ENCODE data around the gene TBC1D22A.
"Not testable (repeated sequence)": the region's sequence is repeated elsewhere in the genome, so short reads cannot be mapped to it uniquely, and the experiment has no call there.

TBC1D22A gene

DNA sequence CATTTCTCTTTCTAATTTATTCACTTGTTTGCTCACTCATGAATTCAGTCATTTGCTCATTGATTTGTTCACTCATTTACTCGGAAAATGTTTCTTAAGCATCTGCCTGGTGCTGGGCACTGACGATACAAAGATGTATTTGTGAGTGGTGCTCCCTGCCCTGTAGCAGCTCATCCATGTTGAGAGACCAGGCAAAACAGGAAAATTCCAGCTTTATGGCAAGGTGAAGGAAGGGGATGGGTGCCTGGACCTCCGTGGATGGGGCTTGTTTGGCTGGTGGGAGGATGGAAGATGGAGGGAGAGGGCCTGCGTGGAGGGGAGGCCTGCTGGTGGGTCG is 53.1 kb downstream of the TBC1D22A start:
- no peak for DNase-seq

DNA sequence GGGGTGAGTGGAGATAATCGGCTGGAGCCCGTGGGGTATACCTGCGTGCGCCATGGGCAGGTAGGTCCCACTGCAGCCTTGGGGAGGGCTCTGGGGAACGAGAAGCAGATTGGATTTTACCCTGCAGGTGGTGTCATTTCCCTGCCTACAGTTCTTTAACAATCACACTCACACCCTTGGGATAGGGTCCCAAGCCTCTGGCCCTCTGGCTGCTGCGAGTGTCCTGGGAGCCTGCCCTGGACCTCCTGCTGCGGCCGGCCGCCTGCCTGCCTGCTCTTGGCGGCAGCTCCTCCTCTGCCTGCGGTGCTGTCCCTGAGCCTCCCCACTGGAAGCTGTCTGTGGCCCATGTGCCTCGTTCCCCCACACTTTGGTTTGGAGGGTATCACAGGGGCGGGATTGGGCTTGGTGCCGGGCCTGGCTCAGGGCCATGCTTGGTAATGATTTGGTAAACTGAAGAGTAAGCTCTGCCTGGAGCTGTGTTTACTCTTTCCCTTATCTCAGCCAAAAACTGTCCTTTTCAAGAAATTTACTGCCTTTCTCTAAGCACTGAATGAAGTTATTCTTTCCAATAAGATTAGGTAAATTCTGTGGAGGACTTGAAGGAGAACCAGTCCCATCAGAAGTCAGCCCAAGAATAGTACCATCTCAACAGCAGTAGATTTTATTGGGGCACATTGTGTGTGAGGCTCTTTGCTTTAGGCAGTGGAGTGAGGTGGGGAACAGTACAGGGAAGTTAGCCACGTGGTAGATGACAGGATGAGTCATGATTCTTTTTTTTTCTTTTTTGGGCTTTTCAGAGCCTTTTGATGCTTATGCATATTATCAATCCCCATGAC is 53.7 kb downstream of the TBC1D22A start:
- no peak for DNase-seq

- not testable (repeated sequence) for DNase-seq
Observed at GRCh38 chr22:46817390-46817789, 54.9 kb downstream of the TBC1D22A start.

DNA sequence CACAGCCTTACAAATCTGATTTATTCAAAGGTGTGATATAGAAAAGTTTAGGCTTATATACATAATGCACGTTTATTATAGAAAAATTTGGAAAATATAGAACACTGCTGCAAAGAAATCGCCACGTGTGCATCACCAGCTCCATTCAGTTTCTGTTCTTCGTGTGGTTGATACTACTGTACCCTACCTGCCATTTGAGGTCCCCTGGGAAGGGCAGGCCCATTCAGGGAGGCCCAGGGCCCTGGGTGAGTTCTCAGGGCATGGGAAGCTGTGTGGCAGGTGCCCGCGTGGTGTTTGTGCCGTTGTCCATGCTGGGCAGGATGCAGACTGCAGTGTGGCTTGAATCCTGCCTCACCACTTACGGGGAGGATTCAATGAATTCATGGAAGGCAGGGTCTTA is 60.8 kb downstream of the TBC1D22A start:
- DNase-seq = no peak

GRCh38 chr22:46823654-46824053 is 61.2 kb downstream of the TBC1D22A start:
- DNase-seq = no peak

DNA sequence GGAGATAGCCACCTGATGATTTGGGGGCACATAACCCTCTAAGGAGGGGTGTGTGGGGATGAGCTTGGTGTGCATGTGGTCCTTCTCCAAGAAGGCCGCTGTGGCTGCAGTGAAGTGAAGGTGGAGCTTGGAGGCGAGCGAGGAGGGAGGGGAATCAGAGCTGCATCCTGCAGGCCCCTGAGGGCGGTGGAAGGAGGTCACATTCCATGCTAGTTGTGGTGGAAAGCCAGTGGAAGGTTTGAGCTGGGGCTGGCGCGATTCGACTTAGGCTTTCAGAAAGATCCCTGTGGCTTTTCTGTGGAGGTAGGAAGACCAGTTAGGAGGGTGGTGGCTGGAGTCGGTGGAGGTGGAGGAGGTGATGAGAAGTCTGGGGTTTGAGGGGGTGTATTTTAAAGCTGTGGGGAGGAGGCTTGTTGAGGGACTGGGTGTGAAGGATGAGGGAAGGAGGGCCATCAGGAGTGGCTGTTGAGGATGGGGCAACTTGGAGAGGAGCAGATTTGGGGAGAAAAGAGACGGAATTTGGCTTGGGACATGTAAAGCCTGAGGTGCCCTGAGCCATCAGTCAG is 62.0 kb downstream of the TBC1D22A start:
- DNase-seq = no peak

DNA sequence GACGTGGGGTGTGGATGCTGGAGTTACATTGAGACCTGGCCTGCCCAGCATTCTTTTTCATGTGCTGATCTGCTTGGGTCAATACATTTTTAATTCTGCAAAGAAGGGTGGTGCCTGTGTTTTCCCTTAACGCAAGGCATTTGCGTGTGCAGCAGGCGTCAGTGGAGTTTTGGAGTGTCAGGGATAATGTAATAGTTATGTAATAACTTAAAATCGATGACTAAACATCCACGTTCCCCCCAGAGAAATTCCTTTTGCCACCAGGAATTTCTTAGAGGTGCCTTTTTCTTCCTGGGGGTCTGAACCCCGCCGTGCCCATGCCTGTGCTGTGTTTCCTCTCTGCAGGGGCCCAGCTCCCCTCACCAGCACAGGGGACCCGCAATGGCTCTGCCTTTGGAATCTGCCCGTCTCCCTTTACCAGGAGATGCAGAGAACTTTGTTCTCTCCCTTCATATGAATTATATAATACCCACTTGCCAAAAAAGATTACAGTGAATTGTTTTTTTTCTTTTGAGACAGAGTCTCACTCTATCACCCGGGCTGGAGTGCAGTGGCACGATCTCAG is 62.6 kb downstream of the TBC1D22A start:
- DNase-seq = no peak

- no peak for DNase-seq
Observed at GRCh38 chr22:46826438-46827135, 64.1 kb downstream of the TBC1D22A start.

DNA sequence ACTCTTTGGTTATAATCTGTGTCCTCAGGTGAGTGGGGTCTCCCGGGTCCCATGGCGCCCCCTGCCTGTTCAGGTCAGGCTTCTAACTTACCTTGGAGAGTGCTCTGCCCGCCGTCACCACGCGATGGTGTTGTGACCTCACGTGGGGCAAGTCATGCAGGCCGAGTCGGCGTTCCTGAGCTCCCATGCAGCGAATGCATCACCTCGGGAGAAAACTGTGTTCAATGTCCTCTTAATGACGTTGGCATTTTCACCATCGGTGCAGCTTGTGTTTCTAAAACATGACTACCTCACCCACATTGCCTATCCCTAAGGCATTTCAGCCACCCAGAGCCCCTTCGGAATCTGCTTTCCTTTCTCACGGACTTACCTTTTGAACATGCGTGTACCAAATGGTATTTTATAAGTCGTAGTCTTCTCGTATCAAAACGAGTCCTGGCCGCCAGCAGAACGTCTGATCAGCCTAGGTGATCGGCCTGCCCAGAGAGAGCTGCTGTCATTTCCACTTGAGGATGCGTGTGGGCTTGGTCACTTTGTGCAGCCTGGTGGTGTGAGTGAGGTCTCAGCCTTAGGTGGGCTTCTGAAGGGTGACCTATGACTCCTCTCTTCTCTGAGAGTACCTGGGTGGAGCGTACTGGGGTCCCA is 64.8 kb downstream of the TBC1D22A start:
- no peak for DNase-seq

GRCh38 chr22:46827781-46828180 is 65.3 kb downstream of the TBC1D22A start:
- DNase-seq = no peak

DNA sequence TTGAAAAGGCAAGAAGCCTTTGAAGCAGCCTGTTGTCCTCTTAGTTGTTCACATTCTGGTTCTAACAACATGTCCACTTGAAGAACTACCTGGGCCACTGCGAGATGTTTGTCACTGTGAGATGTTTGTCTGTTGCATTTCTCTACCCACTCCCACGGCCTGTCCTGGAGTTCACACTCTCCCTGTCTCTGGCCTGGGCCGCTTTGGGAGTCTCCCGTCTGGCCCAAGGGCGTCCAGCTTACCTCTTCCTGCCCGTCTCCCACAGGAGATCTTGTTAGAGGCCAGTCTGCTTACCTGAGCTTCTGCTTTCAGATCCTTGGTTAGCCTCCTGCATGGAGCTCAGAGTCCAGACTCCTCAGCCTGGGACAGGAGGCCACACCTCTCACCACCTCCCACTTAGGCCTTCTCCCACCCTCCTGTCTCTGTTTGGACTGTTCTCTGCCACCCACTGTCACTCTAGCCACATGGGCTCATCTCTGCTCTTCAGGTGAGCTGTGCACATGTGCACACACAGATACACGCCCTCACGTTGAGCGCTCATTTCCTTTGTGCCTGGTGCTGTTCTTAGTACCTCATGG is 66.0 kb downstream of the TBC1D22A start:
- no peak for DNase-seq

- DNase-seq = no peak
Observed at GRCh38 chr22:46829117-46829891, 66.9 kb downstream of the TBC1D22A start.

- DNase-seq = no peak
Observed at GRCh38 chr22:46829941-46830715, 67.7 kb downstream of the TBC1D22A start.

DNA sequence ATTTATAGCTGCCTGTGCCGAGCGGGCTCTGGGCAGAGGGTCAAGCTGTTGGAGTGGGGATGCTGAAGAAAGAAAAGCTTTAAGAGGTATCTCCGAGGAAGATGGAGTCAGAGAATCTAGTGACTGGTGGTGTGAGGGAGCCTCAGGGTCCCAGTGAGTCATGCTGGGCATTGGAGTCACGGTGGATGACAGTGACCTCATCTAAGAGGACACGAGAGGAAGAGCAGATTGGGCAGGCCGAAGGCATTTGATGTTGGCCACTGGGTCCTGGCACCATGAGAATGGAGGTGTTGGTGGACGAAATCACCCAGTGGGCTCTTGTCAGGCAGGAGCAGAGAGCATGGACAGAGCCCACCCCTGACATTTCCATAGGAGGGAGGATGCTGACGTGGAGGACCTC is 68.4 kb downstream of the TBC1D22A start:
- DNase-seq = no peak

GRCh38 chr22:46833228-46833627 is 70.8 kb downstream of the TBC1D22A start:
- no peak for DNase-seq

GRCh38 chr22:46834021-46834737 is 71.7 kb downstream of the TBC1D22A start:
- no peak for DNase-seq

GRCh38 chr22:46835288-46835687 is 72.8 kb downstream of the TBC1D22A start:
- no peak for DNase-seq

DNA sequence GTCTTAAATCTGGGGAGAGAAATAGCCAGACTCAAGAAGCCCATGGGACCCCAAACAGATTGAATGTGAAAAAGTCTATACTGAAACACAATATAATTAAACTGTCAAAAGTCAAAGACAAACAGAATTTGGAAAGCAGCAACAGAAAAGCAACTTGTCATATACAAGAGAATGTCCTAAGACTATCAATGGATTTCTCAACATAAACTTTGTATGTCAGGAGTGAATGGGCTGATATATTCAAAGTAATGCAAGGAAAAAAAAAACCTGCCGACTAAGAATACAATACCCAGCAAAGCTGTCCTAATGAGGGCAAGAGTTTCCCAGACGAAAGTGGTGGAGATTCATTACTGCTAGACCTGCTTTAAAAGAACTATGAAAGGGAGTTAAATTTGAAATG is 73.2 kb downstream of the TBC1D22A start:
- no peak for DNase-seq

- no peak for DNase-seq
Observed at GRCh38 chr22:46841522-46841921, 79.1 kb downstream of the TBC1D22A start.

- no peak for DNase-seq
Observed at GRCh38 chr22:46842606-46843005, 80.2 kb downstream of the TBC1D22A start.

GRCh38 chr22:46843821-46844255 is 81.4 kb downstream of the TBC1D22A start:
- DNase-seq = no peak

Measured in CD4-positive, alpha-beta T cell treated with Interleukin-21 for 1 hour (primary cell).